Measurements from ENCODE around the gene SCAF8. TPM values are rescaled to one million over a fixed set of nuclear protein-coding genes. Genes with fewer than 3 reads are reported as not detected.

Gene SCAF8
- total and polyA plus RNA-seq, 2 donors (not counting 1 experiment from before 2014, with no cell fraction given), result 25.7 to 75.2 TPM

- H3K9ac ChIP-seq (ENCODE audit: low read length), result no peak overlapping the region
- peaks cover 35% of the 10 kb centered on the region for H3K79me2 ChIP-seq (ENCODE audit: control insufficient read depth, insufficient read depth, low read length)
- Mint-ChIP-seq H3K4me1 (peaks cover 15% of the 10 kb centered on the region), H3K27ac (no peak overlapping the region), H3K27me3 (no peaks in the 10 kb centered on the region), H3K9me3 (ENCODE audit: insufficient read depth) (no peaks in the 10 kb centered on the region), H3K4me3 (no peak overlapping the region)
- H3K27ac ChIP-seq (ENCODE audit: low read length in 2 of 2), result no peak overlapping the region
- ATAC-seq (ENCODE audit: low read depth) (no peak), DNase-seq (no peak)
- H3K4me2 ChIP-seq (replicated peaks; ENCODE audit: low read depth, low read length, poor library complexity, severe bottlenecking), result no peak overlapping the region
- ChIA-PET POLR2A (no interaction called here), CTCF (interaction anchor here (0.6 to 1.1 kb wide), 3 partner anchors 116 to 378 kb away, joined by 3 to 8 read pairs (median 3); no protein-coding TSS in a partner anchor)
- H3K9me3 ChIP-seq (ENCODE audit: control extremely low read depth in 1 of 3, control insufficient read depth in 2 of 3, insufficient read depth in 1 of 3, low read length in 2 of 3), result no peaks in the 10 kb centered on the region
- no peaks in the 10 kb centered on the region for H3K27me3 ChIP-seq (replicated peaks in 1 of 4; ENCODE audit: control extremely low read depth in 1 of 4, control insufficient read depth in 3 of 4, insufficient read depth in 4 of 4, low read length in 3 of 4)
- H3K36me3 ChIP-seq (replicated peaks in 1 of 2; ENCODE audit: control extremely low read depth in 1 of 2, control insufficient read depth in 1 of 2, extremely low read depth in 1 of 2, insufficient read depth in 2 of 2, low read length in 1 of 2), result peaks cover 4 to 38% of the 10 kb centered on the region in 2 experiments
- peaks cover 15% of the 10 kb centered on the region for H4K20me1 ChIP-seq (ENCODE audit: control insufficient read depth, insufficient read depth, low read length, poor library complexity, severe bottlenecking)
- TF ChIP-seq CTCF (IDR thresholded peaks at IDR 0.05), result no peak
- no peak for TF ChIP-seq EZH2 (IDR thresholded peaks at IDR 0.05; ENCODE audit: borderline replicate concordance, insufficient read depth, low read depth, low read length, poor library complexity, severe bottlenecking)
- H2AFZ ChIP-seq (ENCODE audit: insufficient read depth, low read depth, low read length, poor library complexity, severe bottlenecking), result no peak overlapping the region
- 50% methylated on average over 2 of the region's 5 CpGs for WGBS (ENCODE audit: insufficient coverage)
- intact Hi-C loops (cut with micrococcal nuclease), result no loop called here
- no peak overlapping the region for H3K4me3 ChIP-seq (ENCODE audit: control extremely low read depth in 1 of 5, extremely low read depth in 1 of 5, insufficient read depth in 1 of 5, low read depth in 2 of 5, low read length in 4 of 5)
- H3K4me1 ChIP-seq (ENCODE audit: control insufficient read depth in 2 of 2, insufficient read depth in 2 of 2, low read length in 2 of 2), result peaks cover 4 to 5% of the 10 kb centered on the region in 2 donors
Observed at GRCh38 chr6:154791556-154792317, 58.5 kb downstream of the SCAF8 start.

- no peak for TF ChIP-seq CTCF (IDR thresholded peaks at IDR 0.05)
- no peak for TF ChIP-seq EZH2 (IDR thresholded peaks at IDR 0.05; ENCODE audit: borderline replicate concordance, insufficient read depth, low read depth, low read length, poor library complexity, severe bottlenecking)
- Histone ChIP-seq H3K79me2 (ENCODE audit: control insufficient read depth, insufficient read depth, low read length) (peaks cover 35% of the 10 kb centered on the region), H3K9me3 (ENCODE audit: control extremely low read depth in 1 of 3, control insufficient read depth in 2 of 3, insufficient read depth in 1 of 3, low read length in 2 of 3) (no peaks in the 10 kb centered on the region), H3K4me1 (ENCODE audit: control insufficient read depth in 2 of 2, insufficient read depth in 2 of 2, low read length in 2 of 2) (peaks cover 4 to 5% of the 10 kb centered on the region in 2 donors), H2AFZ (ENCODE audit: insufficient read depth, low read depth, low read length, poor library complexity, severe bottlenecking) (no peak overlapping the region), H3K27me3 (replicated peaks in 1 of 4; ENCODE audit: control extremely low read depth in 1 of 4, control insufficient read depth in 3 of 4, insufficient read depth in 4 of 4, low read length in 3 of 4) (no peaks in the 10 kb centered on the region), H4K20me1 (ENCODE audit: control insufficient read depth, insufficient read depth, low read length, poor library complexity, severe bottlenecking) (peaks cover 10% of the 10 kb centered on the region), H3K36me3 (replicated peaks in 1 of 2; ENCODE audit: control extremely low read depth in 1 of 2, control insufficient read depth in 1 of 2, extremely low read depth in 1 of 2, insufficient read depth in 2 of 2, low read length in 1 of 2) (peaks cover 4 to 38% of the 10 kb centered on the region in 2 experiments), H3K27ac (ENCODE audit: low read length in 2 of 2) (peak overlapping the region in 1 of 2 donors; percentile 19), H3K4me3 (ENCODE audit: control extremely low read depth in 1 of 5, extremely low read depth in 1 of 5, insufficient read depth in 1 of 5, low read depth in 2 of 5, low read length in 4 of 5) (no peak overlapping the region), H3K4me2 (replicated peaks; ENCODE audit: low read depth, low read length, poor library complexity, severe bottlenecking) (no peak overlapping the region), H3K9ac (ENCODE audit: low read length) (no peak overlapping the region)
- no peaks in the 10 kb centered on the region for H3K9me3 Mint-ChIP-seq (ENCODE audit: insufficient read depth)
- ChIA-PET POLR2A (no interaction called here), CTCF (interaction anchor here (0.7 kb wide), 1 partner anchor 117 kb away, joined by 3 read pairs; no protein-coding TSS in a partner anchor)
- H3K27ac Mint-ChIP-seq, result no peak overlapping the region
- WGBS (ENCODE audit: insufficient coverage), result no CpG with 5 or more reads among the region's 4 CpGs
- intact Hi-C loops (cut with micrococcal nuclease), result no loop called here
- H3K4me3 Mint-ChIP-seq, result no peak overlapping the region
- no peak for ATAC-seq (ENCODE audit: low read depth)
- no peak for DNase-seq
- no peaks in the 10 kb centered on the region for H3K27me3 Mint-ChIP-seq
- peaks cover 15% of the 10 kb centered on the region for H3K4me1 Mint-ChIP-seq
Observed at GRCh38 chr6:154792325-154792724, 59.1 kb downstream of the SCAF8 start.
